Parathyroid adenoma (tissue), 2 donors: Measurements from ENCODE around the gene ZSWIM5.

Experiments
- H2AFZ ChIP-seq: fragments of 300-600 bp; sonication (generic); one replicate; pipeline ENCODE4 v1.7.0; 2017; ENCODE audit warnings: antibody characterized with exemption, mild to moderate bottlenecking
- H3K27ac ChIP-seq: fragments of 300-600 bp; sonication (generic); one replicate; pipeline ENCODE4 v1.7.0; 2017
- H3K27me3 ChIP-seq: fragments of 300-600 bp; sonication (generic); one replicate; pipeline ENCODE4 v1.7.0; 2017; ENCODE audit warnings: low read length; ENCODE audit not compliant: control insufficient read depth, insufficient read depth
- H3K36me3 ChIP-seq: fragments of 300-600 bp; sonication (generic); one replicate; pipeline ENCODE4 v1.7.0; 2017; ENCODE audit warnings: low read length; ENCODE audit not compliant: control insufficient read depth, insufficient read depth
- H3K4me1 ChIP-seq: fragments of 300-600 bp; sonication (generic); one replicate; pipeline ENCODE4 v1.7.0; 2017; ENCODE audit warnings: control low read depth
- H3K4me2 ChIP-seq: fragments of 300-600 bp; sonication (generic); one replicate; pipeline ENCODE4 v1.7.0; 2017; ENCODE audit warnings: low read length
- H3K4me3 ChIP-seq: fragments of 300-600 bp; sonication (generic); one replicate; pipeline ENCODE4 v1.7.0; 2017; ENCODE audit warnings: low read depth, low read length
- H3K79me2 ChIP-seq: fragments of 300-600 bp; sonication (generic); one replicate; pipeline ENCODE4 v1.7.0; 2017; ENCODE audit warnings: control low read depth
- H3K9ac ChIP-seq: fragments of 300-600 bp; sonication (generic); one replicate; pipeline ENCODE4 v1.7.0; 2017; ENCODE audit warnings: mild to moderate bottlenecking
- H3K9me3 ChIP-seq: fragments of 300-600 bp; sonication (generic); one replicate; pipeline ENCODE4 v1.7.0; 2017; ENCODE audit warnings: low read length; ENCODE audit not compliant: control insufficient read depth
- CTCF ChIP-seq: fragments of 300-600 bp; sonication (generic); IDR thresholded peaks from one replicate; pipeline ENCODE4 v1.7.0; 2017; ENCODE audit warnings: antibody characterized with exemption, mild to moderate bottlenecking
- donor health status: primary hyperparathyroidism.

ZSWIM5 gene

GRCh38 chr1:45013551-45014209 lies 192.7 kb downstream of the ZSWIM5 start:
- Histone ChIP-seq H3K9ac (no peak overlapping the region), H2AFZ (no peak overlapping the region), H3K27ac (no peak overlapping the region), H3K4me2 (no peak overlapping the region), H3K79me2 (no peaks in the 10 kb centered on the region), H3K4me1 (peaks cover 7% of the 10 kb centered on the region), H3K27me3 (no peaks in the 10 kb centered on the region), H3K36me3 (no peaks in the 10 kb centered on the region), H3K4me3 (no peak overlapping the region), H3K9me3 (no peaks in the 10 kb centered on the region)
- no peak for TF ChIP-seq CTCF

DNA sequence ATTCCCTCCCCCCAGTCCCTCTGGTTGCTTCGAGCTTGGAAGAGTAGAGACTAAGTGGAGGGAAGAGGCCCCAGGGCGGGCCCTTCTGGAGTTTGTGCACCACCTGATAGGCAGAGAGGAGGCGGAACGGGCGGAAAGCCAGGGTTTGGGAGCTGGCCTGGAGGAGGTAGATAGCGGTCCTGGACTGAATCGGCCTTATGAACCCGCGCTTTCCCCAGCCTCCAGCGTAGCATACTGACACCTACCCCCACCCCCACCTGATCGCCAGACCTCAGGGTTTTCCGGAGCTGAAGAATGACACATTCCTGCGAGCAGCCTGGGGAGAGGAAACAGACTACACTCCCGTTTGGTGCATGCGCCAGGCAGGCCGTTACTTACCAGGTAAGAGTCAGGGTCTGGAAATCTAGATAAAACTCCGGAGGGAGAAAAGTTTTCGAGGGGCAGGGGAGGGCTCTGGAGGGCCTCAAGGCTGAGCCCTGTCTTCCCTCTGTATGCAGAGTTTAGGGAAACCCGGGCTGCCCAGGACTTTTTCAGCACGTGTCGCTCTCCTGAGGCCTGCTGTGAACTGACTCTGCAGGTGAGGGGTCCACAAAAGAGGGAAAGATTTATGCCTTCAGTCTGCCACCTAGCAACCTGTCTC lies 193.6 kb downstream of the ZSWIM5 start:
- Histone ChIP-seq H3K27me3 (no peaks in the 10 kb centered on the region), H3K4me2 (peak overlapping the region; percentile 99), H3K4me1 (peaks cover 4% of the 10 kb centered on the region), H3K36me3 (no peaks in the 10 kb centered on the region), H3K27ac (peak overlapping the region; percentile 55), H2AFZ (peak overlapping the region; percentile 90), H3K4me3 (peak overlapping the region; percentile 87), H3K79me2 (no peaks in the 10 kb centered on the region), H3K9me3 (no peaks in the 10 kb centered on the region), H3K9ac (peak overlapping the region; percentile 37)
- no peak for TF ChIP-seq CTCF

DNA sequence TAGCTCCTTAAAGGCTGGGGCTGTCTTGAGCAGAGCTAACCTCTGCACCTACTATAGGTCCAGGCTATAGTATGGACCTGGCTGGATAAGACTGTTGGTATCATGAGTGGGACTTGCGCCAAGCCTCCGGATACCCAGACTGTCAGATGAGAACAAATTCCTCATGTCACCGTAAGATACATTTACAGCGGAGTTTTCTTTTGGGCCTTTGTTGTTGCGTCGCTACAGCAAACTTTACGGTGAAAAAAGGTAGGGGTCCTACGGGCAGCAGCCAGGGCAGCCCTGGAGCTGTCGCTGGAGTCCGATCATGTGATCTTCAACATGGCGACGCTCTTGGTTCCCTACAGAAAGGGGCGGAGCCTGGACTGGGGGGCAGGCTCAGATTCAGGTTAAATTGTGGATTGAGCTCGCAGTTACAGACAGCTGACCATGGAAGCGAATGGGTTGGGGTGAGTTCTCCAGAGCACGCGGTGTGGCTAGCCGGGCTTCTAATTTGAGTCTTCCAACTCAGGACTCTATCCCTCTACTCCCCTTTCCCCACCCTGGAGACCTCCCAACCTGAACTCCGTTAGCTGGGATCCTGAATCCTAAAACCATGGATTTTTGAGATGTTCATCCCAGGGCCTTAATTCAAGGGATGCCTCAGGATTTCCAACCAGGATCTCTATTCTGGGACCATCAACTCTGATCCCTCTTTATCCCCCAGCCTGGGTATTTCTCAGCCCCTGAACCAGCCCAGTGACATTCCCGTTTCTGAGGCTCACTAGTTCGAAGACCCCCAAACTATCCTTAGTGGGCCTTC lies 194.4 kb downstream of the ZSWIM5 start, which contains the start of gene UROD:
Gene UROD (plus strand): TSS at position 418 of the 802 bp plus-strand sequence. CDS start 12 bp downstream, at position 430.
- Histone ChIP-seq H3K27me3 (no peaks in the 10 kb centered on the region), H3K4me2 (peak within 1 kb of the TSS; percentile 99), H3K9me3 (no peaks in the 10 kb centered on the region), H3K36me3 (no peaks in the 10 kb centered on the region), H3K4me1 (peaks cover 4% of the 10 kb centered on the region), H3K79me2 (no peaks in the 10 kb centered on the region), H3K4me3 (peak within 1 kb of the TSS; percentile 87), H3K27ac (peak within 1 kb of the TSS; percentile 55), H3K9ac (peak within 1 kb of the TSS; percentile 37), H2AFZ (peak within 1 kb of the TSS; percentile 90)
- no peak for TF ChIP-seq CTCF

- no peak within 1 kb of the TSS for H3K9ac ChIP-seq
- H3K4me3 ChIP-seq = peak within 1 kb of the TSS; percentile 87
- H3K27me3 ChIP-seq = no peaks in the 10 kb centered on the region
- no peaks in the 10 kb centered on the region for H3K36me3 ChIP-seq
- H3K4me1 ChIP-seq = peaks cover 4% of the 10 kb centered on the region
- H3K4me2 ChIP-seq = peak within 1 kb of the TSS; percentile 99
- no peaks in the 10 kb centered on the region for H3K79me2 ChIP-seq
- TF ChIP-seq CTCF = no peak
- no peaks in the 10 kb centered on the region for H3K9me3 ChIP-seq
- peak within 1 kb of the TSS; percentile 55 for H3K27ac ChIP-seq
- peak within 1 kb of the TSS; percentile 90 for H2AFZ ChIP-seq
Measured at GRCh38 chr1:45010855-45011811, 195.3 kb downstream of the ZSWIM5 start, which contains the start of gene HECTD3. TSS of gene HECTD3 (minus strand) at chr1:45011324. CDS start at chr1:45011257, 67 bp downstream.
